GM18498 (cell line): ENCODE data around the gene DOCK8.

Experiments used
- ATAC-seq: cut with Tn5 transposase; IDR thresholded peaks from one replicate; pipeline ENCODE4 v1.9.1; 2021; ENCODE audit warnings: mild to moderate bottlenecking, moderate library complexity; ENCODE audit not compliant: unreplicated experiment

Gene DOCK8

DNA sequence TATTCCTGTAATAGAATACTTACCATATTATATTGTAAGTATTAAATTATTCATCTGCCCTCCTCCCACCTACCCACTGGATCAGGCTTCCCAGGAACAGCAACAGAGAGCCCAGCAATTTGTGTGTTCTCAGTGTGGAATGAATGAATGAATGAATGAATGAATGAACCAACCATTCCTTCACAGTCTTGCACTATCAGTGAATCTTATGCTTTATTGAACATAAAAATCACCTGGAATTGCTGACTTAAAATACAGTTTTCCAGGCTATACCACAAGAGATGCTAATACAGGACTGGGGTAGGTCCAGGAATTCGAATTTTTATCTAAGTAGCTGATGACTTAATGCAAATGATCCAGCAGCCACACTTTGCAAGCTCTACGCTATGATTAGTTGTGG is 51.6 kb downstream of the DOCK8 start:
- ATAC-seq = no peak

DNA sequence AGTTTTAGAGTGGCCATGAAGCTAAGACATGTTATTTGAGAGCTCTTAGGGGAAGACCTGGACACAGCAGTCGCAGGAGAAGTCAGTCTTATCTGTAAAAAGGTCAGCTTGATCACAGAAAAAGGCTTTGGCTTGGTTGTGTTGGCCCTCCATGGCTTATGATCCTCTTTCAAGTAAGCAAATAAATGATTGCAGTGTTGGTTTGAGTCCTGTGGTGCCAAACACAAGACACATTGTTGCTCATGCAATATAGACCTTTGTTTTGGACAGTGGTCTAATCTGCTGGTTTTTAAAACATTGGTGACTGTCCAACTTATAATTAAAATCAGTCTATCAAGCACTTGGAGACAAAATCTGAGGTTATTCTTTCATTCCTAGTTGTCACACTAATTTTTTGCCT is 54.0 kb downstream of the DOCK8 start:
- no peak for ATAC-seq

DNA sequence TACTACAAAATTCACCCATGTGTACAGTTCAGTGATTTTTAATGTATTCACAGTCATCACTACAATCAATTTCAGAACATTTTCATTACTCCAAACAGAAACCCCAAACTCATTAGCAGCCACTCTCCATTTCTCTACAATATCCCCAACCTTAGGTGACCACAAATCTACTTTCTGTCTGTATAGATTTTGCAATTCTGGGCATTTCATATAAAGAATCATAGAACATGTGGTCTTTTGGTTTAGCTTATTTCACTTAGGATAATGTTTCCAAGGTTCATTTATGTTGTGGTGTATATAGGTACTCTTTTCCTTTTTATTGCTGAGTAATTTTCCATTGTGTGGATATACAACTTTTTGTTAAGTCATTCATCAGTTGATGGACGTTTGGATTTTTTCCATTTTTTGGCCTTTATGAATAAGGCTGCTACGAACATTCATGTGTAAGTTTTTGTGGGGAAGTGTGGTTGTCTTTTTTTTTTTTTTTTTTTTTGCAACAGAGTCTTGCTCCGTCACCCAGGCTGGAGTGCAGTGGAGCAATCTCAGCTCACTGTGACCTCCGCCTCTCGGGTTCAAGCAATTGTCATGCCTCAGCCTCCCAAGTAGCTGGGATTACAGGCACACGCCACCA is 54.5 kb downstream of the DOCK8 start:
- no peak for ATAC-seq

DNA sequence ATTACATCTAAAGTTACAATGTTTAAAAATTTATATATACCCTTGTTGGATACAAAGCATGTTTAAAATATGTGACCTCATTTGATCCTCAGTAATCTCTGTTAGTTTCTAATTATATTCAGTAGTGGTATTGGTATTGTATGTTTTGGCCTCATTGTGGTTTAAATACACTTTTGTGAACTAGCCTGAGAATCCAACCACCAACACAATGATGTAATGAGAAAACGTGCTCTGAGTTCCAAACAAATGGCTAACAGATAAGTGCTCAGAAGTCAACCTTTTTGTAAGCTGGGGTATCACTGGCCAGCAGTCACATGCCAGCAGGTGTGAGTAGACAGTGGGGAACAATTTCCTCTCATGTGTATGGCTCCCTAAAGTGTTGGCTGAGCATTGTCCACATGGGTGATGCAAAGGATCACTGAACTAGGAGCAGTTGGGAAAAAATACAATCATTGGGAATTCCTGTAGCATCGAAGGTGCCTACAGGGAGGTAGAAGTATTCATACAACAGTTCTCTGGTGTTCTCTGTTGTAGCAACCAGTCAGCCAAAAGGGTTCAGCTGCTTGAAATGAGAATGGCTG is 56.1 kb downstream of the DOCK8 start:
- ATAC-seq = no peak

DNA sequence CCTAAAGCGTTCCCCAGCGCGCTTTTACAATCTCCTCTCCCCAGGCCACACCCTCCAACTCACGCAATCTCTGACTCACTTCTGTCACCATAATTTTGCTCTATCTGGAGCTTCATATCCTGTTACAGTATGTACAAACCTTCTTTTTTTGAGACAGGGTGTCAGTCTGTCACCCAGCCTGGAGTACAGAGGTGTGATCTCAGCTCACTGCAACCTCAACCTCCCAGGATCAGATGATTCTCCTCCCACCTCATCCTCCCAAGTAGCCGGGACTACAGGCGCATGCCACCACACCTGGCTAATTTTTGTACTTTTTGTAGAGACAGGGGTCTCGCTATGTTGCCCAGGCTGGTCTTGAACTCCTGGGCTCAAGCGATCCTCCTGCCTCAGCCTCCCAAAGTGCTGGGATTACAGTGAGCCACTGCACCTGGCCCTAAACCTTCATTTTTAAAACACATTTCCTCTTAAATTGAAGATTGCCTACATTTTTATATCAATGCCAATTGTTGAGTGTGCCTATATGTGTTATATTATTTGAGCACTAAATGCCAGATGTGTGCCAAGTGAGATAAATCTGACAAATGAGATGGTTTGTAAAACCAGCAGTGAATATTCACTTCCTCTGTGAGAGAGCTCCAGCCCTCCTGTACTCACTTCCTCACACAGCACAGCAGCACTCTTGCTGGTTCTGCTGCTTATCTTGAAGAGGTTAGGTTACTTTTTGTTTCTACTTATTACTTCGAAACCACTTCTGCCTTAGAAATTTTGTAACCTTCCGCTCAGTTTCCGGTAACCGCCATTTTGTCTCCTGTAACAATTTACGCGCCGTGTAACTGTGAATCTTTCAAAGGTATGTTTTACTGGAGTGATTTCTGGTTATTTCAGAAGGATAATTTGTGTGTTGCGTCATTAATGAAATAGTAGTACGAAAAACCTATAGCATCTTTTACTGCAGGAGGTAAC is 57.9 kb downstream of the DOCK8 start:
- ATAC-seq = peak; percentile 99

DNA sequence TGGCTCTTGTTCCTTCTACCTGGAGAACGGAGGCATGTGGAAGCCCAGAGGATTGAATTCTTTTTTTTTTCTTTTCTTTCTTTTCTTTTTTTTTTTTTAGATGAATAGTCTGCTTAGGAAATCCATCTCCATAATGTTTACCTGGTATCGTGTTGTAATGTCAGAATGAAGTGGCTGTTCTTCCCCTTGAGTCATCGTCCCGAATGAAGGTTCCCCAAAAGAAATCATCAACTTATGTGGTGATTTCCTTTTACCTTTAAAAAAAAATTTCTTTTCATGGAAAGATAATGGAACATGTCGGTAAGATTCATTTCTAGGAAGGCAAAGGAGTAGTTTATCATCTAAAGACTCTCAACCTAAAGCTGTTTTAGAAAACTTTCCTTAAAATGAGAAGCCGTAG is 59.7 kb downstream of the DOCK8 start:
- ATAC-seq = no peak

DNA sequence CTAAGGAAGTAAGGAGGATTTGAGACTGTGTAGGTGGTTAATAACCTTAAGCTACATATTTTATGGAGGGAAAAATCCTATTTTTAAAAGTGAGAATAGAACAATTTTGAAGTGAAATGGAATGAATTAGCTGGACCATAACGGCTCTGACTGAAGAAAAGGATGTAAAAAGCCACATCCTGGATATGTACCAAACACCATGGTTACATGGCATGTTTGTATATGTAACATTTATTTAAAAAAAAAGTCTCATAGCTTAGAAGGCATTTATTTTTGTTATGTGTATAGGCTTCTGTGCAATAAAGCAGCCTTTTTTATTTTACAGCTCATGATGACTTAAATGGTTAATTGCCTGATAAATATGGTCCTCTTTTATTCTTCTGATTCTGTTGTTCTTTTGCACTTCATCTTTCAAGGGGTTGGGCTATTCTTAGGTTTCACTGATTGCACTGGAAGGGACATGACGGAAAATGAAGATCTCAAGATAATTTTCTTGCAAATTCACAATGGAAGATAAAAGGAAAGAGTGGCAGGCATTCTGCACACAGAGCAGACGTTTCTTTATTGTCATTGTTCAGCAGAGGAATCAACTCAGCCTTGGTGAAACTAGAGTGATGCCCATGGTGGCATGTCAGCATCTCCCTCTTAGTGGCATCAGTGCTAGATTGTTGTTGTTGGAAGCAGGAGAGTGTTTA is 63.1 kb downstream of the DOCK8 start:
- ATAC-seq = no peak

DNA sequence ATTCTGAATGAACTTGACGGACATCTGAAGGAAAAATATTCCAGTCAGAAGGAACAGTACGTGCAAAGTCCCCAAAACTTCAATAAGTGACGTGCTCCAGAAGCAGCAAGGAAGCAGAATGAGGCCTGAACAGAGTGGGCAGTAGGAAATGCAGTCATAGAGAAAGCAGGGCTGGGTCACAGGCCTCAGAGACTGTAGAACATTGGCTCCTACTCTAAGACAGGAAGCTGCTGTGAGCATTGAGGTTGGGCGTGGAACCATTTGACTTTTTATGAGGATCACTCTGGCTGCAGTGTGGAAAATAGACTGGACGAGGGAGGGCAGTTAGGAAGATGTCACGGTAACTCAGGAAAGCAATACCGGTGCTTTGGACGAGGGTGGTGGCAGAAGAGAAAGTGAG is 64.0 kb downstream of the DOCK8 start:
- peak; percentile 53 for ATAC-seq

DNA sequence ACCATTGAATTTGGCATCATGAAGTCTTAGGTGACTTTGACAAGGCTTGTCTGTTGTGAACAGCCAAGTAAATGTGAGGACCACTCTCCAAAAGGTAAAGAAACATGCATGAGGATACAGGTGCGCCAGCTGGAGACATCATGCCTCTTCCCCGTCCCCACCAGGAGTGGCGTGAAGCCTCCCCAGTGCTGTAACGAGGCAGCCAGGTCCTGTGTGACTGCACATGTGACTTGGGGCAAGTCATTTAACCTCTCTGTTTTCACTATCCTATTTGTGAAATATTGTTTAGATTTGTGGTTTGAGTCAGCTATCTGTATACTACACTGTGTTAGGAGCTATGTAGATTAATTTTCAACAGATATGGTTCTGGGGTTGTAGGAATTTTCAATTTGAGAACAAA is 65.0 kb downstream of the DOCK8 start:
- ATAC-seq = no peak

DNA sequence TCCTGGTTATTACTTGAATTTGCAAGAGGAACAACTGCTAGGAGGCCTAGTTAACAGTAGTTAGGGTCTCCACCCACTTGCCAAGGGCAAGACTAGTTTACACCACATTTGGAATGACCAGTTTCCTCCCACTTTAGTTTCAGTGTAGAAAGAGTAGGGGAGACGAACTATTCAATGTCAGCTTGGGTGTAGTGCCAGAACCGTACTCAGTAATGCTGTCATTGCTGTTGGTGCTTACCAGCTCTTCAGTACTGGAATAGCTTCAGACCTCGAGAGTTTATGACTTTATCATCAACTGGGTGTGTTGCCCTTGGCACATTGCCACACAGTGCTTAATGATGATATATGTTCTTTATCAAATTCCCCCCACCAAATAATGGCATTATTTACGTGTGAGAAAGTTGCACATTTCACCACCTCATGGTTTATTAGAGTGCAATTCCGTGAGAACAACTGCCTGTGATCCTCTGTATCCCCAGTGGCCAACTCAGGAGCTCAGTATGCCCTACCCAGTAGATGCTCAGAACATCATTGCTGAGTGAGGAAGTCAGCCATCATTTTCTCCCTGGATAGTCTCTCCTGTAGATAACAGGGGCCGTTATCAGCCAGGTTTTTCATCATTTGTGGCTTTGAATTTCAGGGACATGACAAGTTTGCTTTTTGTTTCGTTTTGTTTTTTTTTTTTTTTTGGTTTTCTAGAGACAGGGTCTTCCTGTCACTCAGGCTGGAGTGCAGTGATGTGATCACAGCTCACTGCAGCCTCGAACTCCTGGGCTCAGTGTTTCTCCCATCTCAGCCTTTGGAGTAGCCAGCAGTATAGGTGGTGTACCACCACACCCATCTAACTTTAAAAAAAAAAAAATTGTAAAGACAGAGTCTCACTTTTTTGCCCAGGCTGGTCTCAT is 67.3 kb downstream of the DOCK8 start:
- ATAC-seq = peak; percentile 41

DNA sequence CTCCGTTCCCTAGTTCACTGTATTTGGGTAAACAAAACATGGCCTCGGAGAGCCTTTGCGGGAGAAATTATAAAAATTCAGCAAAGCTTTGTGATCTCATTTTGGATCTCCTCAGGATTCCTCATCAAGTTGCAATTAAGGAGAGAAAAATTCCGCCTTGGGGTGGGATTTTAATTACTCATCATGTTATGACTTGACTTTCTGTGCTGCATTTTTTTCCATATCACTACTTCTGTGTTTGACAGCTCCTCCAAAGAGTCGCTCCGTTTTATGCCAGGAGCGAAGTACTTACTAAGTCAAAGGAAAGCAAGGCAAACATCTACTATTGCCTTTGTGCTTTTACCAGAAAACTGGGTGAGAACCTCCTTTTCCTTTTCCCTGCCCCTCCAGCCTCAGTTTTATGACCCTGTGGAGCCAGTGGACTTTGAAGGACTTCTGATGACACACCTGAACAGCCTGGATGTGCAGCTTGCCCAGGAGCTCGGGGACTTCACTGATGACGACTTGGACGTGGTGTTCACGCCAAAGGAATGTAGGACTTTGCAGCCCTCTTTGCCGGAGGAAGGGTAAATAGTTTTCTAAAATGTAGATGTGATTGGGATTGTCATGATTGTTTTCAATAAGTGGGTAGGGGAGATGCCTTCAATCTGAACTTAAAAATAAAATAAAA is 71.5 kb downstream of the DOCK8 start:
- ATAC-seq = no peak

DNA sequence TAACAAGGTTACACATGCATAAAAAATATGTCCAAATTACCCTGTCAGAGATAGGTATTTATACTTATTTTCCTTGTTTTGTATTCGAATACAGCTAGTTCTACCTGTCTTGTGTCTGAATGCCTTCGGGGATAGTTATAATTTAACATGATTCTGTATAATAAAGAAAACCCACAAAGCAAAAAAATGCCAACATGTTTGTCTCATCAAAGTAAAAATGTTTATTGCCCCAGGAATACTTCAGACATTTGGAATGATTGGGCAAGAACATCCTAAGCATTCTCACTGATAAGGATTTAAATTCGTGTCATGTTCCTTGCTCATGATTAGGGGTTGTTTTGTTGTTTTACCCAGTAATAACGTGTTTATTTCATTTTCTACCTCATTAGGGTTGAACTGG is 74.5 kb downstream of the DOCK8 start:
- no peak for ATAC-seq

DNA sequence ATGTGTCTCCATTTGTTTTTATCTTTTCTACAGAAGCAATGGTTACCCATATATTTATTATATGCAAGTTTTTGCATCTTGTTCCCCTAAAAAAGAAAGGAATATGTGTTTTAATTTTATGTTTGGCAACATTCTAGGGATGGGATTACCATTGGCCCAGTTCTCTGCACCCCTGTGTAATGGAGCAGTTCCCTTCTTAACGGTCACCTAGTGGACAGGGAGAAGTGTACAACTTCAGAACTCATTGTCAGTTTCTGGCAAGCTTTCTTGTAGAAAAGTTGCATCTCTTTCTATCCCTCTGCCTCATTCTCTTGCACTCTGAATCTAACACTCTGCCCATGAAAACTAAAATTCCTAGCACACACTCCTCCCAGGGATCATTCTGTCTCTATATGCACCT is 78.2 kb downstream of the DOCK8 start:
- no peak for ATAC-seq

DNA sequence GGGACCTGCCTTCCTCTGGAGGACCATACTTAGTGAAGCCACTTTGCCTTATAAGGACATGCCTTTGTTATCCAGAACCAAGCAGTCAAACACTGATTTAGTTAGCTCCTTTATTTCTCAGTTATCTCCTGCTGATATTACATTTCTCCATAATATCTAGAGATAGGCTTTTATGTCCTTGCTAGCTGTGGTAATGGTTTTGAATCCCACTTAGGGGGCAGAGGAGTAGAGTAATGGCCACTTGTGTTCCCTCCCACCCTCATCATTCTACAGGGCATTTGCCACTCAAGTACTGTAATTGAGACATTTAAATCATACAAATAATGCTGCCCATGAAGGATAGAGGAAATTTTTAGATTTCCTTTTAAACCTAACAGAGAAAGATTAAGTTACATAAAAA is 80.9 kb downstream of the DOCK8 start:
- ATAC-seq = no peak

DNA sequence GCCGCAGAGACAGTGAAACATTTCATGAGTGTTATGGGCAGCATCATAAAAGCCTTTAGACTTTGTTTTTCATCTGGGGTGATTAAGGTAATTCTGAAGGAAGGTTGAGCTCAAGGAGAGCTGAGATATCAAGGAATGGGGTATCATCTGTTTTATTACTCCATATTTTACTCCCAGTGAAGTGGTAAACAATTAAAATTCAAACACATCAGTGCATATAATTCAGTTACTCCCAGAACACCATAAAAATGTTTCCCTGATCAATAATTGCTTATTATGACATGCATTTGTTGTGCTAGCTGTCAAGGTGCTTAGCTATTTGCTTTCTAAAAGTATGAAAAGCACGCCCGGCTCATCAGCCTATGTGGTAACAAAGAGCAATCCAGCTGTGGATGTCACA is 81.7 kb downstream of the DOCK8 start:
- ATAC-seq = no peak

DNA sequence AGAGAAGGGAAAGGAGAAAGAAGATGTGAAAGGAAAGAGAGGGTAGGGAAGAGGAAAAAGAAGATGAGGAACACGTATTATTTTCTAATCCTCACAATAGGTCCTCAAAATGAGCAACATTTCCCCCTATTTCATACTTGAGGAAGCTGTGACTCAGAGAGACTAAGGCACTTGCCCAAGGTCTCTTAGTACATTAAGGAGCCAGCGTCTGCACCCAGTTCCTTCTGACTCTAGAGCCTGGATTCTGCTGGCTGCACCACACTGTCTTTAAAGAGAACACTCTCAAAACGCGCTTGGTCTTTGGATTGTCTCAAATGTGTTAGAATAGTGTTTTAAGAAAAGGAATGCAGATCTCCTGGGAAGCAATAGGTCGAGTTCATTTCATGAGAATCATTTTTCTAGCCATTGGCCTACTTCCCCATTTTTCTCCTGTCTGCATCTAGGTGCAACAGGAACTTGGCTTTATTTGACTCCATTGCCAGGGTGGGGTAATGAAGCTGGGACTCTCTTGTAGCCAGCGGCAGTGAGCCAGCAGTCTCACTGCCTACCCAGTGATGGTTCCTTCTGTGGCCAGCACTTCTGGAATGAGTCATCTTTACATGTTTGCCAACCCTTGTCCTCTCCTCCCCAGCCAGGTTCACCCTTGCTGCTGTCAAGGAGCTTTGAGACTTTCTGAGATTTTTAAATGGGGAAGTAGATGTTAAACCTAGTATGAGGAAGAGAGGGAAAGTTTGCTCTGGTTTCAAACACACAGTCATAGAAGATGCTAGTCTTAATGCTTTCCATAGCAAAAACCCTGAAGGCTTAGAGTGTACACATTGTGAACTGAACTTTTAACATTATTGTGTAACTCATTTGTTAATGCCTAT is 82.7 kb downstream of the DOCK8 start:
- ATAC-seq = peak; percentile 95

DNA sequence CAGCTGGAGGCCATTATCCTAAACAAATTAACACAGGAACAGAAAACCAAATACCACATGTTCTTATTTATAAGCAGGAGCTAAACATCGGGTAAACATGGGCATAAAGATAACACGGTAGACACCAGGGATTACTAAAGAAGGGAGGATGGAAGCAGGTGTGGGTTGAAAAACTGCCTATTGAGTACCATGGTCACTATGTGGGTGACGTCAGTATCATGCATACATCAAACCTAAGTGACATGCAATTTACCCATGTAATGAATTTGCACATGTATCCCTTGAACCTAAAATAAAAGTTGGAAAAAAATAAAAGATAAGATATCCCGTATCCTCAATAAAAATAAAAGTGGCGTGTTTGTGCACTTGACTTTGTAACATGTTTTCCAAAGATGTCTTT is 88.8 kb downstream of the DOCK8 start:
- ATAC-seq = no peak

DNA sequence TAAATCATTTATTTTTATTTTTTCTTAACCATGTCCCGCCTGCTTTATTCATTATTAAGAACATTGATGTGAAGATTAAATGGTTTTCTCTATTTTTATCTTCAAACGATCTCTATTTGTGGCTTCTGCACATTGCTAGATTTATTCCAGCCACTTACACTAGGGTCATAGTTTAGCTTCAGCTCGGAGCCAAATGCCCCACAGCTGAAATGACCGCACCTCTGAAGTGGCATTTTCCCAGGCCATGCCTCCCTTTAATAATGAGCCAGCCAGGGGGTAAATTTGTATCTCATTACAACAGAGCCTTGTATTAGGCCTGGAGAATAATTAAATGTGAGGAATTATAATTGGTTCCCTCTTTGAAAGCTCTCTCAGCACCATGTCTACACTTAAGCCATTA is 89.4 kb downstream of the DOCK8 start:
- ATAC-seq = no peak
